IPS DF 4.7 (cell line): ENCODE measurements around the gene RTP5.
"Not testable (repeated sequence)": the region's sequence is repeated elsewhere in the genome, so short reads cannot be mapped to it uniquely, and the experiment has no call there.

Experiments used
- DNase-seq: peaks from one replicate; pipeline ENCODE4 v3.0.0-alpha.2; 2013; ENCODE audit warnings: low spot score; ENCODE audit errors: extremely low read depth

RTP5 gene

GRCh38 chr2:241870611-241871537 lies 1.3 kb downstream of the RTP5 start:
- DNase-seq: no peak

DNA sequence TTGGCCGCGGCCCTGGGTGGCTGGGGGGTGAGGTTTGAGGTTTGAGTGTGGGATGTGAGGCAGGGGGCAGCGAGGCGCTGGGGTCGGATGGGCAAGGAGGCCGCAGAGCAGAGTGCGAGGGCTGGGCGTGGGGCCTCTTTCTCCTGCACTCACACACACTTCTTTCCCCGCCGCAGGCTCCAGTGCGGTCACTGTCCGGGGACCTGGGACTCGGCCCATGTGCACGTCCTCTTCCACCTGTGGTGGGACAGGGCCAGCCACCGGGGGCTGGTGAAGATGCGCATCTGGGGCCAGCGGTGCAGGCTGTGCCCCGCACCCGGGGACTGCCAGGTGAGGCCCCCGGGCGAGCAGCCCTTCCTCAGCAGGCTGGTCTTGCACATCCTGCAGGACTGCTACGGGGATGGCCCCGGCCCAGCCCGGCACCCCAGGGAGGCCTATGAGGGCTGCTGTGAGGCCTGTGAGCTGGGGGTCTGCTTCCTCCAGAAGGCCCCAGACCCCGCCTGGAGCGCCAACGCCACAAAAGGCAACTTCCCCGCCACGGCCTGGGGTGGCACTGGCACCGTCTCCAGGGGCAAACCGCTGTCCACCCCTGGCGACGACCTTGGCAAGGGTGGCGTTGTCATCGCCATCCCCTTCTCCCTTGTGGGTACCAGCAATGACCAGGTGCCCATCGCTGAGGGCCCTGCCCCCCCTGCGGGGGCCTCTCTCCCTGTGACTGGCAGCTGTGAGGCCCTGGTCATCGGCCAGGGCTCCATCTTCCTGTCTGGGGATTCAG lies 2.2 kb downstream of the RTP5 start:
- no peak for DNase-seq

GRCh38 chr2:241872313-241872642 lies 2.7 kb downstream of the RTP5 start:
- no peak for DNase-seq

- no peak for DNase-seq
Measured at GRCh38 chr2:241873081-241873802, 3.7 kb downstream of the RTP5 start.

DNA sequence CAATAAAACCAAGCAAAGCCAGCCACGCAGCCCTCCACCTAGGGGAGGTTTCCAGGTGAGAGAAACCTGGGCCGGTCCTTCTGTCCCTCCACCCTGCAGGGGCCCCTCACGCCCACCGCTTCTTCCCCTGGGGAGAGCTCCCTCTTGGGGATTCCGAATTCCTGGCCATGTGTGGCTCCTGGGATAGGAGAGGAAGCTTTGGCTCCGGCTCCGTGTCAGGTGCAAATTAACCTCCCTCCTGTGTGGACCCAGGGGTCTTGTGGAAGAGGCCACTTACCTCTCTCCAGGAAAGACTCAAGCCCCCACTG lies 4.2 kb downstream of the RTP5 start:
- DNase-seq: no peak

DNA sequence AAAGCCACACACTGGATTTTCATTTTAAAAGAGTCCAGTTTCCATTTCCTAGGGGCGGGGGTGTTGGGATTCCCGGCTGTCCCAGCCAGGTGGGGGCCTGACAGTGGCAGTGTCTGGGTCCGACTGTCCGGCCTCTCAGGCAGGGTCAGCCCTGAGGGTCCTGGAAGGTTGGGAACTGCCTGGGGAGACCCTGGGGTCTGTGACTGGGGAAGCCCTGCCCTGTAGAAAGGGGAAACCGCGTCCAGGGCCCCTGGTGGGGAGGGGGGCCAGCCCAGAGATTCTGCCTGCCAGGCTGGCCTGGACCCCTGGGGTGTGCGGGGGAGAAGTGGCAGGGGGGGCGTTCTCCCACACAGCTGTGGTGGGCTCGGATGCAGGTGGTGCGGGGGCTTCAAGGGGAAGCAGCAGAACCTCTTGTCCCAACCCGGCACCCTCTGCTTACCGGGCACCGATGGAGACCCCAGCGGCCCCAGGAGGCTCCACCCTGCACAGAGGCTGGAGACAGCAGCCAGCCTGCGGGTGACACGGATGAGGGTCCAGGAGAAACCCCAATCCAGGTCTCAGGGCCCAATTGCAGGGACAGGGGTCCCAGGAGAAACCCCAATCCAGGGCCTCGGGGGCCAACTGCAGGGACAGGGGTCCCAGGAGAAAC lies 4.9 kb downstream of the RTP5 start:
- no peak for DNase-seq

DNA sequence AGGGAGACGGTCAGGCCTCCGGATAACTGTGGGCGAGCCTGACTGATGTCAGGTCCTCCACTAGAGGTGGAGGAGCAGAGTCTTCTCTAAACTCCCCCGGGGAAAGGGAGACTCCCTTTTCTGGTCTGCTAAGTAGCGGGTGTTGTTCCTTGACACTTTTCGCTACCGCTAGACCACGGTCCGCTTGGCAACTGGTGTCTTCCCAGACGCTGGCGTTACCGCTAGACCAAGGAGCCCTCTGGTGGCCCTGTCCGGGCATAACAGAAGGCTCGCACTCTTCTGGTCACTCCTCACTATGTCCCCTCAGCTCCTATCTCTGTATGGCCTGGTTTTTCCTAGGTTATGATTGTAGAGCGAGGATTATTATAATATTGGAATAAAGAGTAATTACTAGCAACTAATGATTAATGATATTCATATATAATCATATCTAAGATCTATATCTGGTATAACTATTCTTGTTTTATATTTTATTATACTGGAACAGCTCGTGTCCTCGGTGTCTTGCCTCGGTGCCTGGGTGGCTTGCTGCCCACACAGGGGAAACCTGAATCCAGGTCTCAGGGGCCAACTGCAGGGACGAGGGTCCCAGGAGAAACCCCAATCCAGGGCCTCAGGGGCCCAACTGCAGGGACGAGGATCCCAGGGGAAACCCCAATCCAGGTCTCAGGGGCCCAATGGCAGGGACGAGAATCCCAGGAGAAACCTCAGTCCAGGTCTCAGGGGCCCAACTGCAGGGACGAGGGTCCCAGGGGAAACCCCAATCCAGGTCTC lies 6.4 kb downstream of the RTP5 start:
- DNase-seq: not testable (repeated sequence)

DNA sequence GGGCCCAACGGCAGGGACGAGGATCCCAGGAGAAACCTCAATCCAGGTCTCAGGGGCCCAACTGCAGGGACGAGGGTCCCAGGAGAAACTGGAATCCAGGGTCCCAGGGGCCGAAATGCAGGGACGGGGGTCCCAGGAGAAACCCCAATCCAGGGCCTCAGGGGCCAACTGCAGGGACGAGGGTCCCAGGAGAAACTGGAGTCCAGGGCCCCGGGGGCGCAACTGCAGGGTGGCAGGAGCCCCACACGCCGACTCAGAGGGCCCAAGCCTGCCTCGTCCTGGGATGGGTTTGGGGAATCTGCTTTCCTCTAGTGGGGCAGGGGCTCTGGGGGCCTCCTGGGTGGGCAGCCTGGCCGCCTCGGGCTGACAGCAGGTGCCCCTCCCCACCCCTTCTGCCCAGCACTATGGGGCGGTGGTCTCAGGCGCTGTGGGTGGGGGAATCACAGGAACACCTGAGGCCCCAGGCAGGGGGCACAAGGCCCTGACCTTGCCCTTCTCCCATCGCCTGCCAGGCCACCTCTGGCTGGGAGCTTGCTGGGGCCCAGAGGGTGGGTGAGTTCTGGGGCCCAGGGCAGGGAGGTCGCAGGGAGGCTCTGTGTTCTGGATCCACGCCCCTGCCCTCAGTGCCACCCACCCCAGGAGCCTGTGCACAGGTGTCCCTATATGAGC lies 7.1 kb downstream of the RTP5 start:
- no peak for DNase-seq

DNA sequence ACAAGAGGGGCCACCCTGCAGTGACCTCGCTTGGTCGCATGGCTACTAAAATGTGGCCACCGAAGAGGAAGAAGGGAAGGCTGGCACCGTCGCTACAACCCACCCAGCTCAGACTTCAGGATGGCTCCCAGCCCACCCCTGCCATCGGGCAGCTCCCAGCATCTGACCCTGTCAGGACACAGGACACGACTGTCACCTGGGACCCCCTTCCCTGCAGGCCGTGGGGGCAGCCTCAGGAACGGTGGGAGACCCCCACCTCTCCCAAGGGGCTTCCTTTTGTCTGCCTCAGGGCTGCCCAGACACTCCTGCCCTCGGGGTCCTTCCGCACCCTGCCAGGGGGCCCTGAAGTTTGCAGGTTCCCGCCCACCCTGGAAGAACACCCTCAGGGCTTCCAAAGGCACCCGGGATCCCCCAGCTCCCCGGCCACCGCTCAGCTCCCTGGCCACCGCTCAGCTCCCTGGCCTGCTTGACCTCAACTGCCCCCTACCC lies 7.7 kb downstream of the RTP5 start:
- no peak for DNase-seq

GRCh38 chr2:241877989-241878970 lies 8.8 kb downstream of the RTP5 start:
- no peak for DNase-seq

- no peak for DNase-seq
Measured at GRCh38 chr2:241879326-241879725, 9.8 kb downstream of the RTP5 start.

- DNase-seq: no peak
Measured at GRCh38 chr2:241880311-241881073, 11.0 kb downstream of the RTP5 start.

DNA sequence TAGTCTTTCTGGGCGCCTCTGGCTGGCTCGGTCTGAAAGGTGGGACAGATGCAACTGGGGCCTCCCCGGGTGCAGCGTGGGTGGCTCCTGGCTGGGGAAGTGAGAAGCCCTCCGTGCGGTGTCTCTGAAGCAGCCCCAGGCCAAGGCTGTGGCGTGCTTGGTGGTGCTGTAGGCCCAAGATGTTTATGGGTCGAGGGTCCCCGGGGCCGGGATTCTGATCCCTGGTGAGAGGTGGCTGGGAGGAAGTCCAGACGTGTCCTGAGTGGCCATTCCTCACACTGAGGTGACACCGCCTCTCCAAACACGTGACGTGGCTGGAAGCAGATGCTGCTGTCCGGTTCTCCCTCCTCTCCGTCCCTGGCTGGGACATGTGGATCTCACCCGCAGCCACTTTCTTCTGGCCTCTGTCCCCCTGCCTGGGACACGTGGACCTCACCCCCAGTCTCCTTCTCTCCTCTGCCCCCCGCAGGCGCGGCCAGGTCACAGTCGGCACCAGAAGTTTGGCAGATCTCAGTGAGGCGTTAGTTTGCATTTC lies 12.6 kb downstream of the RTP5 start:
- DNase-seq: no peak

DNA sequence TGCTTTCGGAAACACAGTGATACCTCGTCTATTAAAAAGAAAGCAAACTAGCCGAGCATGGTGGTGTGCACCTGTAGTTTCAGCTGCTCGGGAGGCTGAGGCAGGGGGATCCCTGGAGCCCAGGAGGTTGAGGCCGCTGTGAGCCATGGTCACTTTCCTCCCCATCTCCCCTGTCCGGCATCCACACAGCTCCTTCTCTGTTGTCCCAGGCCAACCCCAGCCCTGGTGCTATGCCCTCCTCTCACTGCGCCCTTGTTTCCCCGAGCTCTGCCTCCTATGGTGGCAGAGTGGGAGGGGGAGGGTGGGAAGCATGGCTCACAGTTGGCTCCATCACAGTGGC lies 15.4 kb downstream of the RTP5 start:
- DNase-seq: no peak

DNA sequence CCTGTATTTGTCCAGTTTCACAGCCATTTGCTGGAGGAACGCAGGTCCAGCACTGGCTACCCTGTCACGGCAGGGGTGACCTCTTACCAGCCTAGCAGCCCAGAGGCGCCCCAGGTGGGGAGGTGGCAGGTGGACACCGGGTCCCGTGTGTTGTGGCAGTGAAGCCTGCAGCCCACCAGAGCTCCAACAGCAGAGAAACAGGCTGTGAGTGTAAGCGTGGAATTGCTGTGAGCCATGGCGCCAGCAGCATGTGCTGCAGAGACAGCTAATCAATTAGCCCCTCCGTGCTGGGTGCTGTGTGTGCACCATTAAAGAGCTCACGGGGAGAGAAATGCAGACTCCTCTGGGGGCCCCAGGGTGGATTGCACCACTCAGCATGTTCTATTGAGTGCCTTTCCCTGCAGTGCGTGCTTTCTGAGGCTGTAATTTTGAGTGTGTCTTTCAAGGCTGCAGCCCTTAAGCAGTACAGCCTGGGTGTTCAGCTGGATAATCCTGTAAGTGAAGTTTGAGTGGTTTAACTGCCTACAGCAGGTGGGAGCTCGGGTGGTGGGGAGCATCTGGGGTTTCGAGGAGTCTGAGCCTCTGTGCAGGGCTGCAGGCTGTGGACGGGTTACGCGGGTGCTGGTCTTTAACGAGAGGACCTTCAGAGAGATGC lies 15.9 kb downstream of the RTP5 start:
- DNase-seq: no peak

GRCh38 chr2:241885946-241886643 lies 16.6 kb downstream of the RTP5 start:
- no peak for DNase-seq

DNA sequence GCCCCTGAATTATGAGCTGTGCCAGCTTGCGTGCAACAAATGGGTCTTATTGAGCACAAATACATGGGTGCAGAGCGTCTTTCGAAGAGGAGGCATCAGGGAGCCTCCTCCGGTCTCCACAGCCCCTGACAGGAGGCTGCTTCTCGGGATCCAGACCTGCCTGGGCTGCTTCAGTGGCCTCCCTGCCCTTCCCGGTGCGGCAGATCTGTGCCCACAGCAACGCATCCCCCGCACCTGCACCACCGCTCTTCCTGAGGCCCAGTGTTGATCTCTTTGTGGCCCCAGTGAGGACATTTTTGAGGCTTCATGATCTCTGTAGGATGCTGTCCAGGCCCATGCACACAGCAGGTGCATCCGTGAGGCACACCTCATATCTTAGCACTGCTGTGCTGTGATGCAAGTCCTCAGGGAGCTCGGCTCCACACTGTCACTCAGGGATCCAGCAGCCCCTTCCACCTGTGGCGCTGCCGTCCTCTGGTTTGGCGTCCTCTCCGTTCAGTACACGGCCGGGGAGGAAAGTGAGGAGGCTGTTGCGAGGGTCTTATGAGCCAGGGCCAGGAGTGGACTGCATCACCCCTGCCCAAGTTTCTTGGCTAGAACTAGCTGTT lies 17.4 kb downstream of the RTP5 start:
- DNase-seq: no peak
